Ishikawa (cell line): Measurements from ENCODE around the gene SYNDIG1.

ENCODE experiments used
- CEBPB ChIP-seq: IDR thresholded peaks from 2 replicates; pipeline ENCODE4 v1.6.1; 2012
- CREB1 ChIP-seq: IDR thresholded peaks from 2 replicates; pipeline ENCODE4 v1.6.1; 2012; ENCODE audit warnings: low read depth
- EGR1 ChIP-seq: IDR thresholded peaks from 2 replicates; pipeline ENCODE4 v1.6.1; 2012
- EP300 ChIP-seq: IDR thresholded peaks from 2 replicates; pipeline ENCODE4 v1.6.1; 2012; ENCODE audit warnings: borderline replicate concordance
- FOXM1 ChIP-seq: IDR thresholded peaks from 2 replicates; pipeline ENCODE4 v1.6.1; 2012; ENCODE audit warnings: low read depth, borderline replicate concordance
- NFIC ChIP-seq: IDR thresholded peaks from 2 replicates; pipeline ENCODE4 v1.6.1; 2012
- RAD21 ChIP-seq: IDR thresholded peaks from 2 replicates; pipeline ENCODE4 v1.6.1; 2012; ENCODE audit warnings: low read depth
- TAF1 ChIP-seq: IDR thresholded peaks from 2 replicates; pipeline ENCODE4 v1.6.1; 2012; ENCODE audit warnings: low read depth, mild to moderate bottlenecking
- TCF12 ChIP-seq: IDR thresholded peaks from 2 replicates; pipeline ENCODE4 v1.6.1; 2012; ENCODE audit warnings: low read depth
- TEAD4 ChIP-seq: IDR thresholded peaks from 2 replicates; pipeline ENCODE4 v1.6.1; 2012
- YY1 ChIP-seq: IDR thresholded peaks from 2 replicates; pipeline ENCODE4 v1.6.1; 2012; ENCODE audit warnings: low read depth
- ZBTB7A ChIP-seq: IDR thresholded peaks from 2 replicates; pipeline ENCODE4 v1.6.1; 2012; ENCODE audit warnings: low read depth
- TF ChIP-seq, protein P1 (sequence below): IDR thresholded peaks from 2 replicates; pipeline ENCODE4 v1.6.1; 2012; ENCODE audit warnings: low read depth, mild to moderate bottlenecking
- TF ChIP-seq, protein P2 (sequence below): IDR thresholded peaks from 2 replicates; pipeline ENCODE4 v1.6.1; 2012
- TF ChIP-seq, protein P3 (sequence below): IDR thresholded peaks from 2 replicates; pipeline ENCODE4 v1.6.1; 2012

SYNDIG1 gene

DNA sequence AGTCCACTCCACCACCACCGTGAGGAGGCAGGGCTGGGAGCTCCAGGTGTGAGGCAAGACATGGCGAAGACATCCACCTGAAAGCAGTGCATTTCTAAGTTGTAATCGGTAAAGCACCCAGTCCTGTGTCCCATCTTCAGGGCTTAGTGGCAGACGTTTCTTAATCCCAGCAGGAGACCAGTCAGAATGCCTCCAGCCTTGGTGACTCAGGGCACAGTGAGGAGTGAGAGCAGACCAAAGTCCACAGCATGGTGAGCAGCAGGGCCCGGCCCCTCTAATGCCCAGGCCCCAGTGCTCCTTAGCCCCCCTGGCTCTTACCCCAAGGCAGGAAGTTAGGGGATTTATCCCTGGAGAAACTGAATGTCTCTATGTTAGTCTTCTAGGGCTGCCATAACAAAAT lies 183.9 kb downstream of the SYNDIG1 start:
- TF ChIP-seq TAF1 (no peak), CREB1 (no peak), TEAD4 (no peak), TCF12 (no peak), YY1 (no peak), ZBTB7A (no peak), EP300 (no peak), NFIC (no peak), RAD21 (no peak), EGR1 (no peak)
- TF ChIP-seq, protein P1, sequence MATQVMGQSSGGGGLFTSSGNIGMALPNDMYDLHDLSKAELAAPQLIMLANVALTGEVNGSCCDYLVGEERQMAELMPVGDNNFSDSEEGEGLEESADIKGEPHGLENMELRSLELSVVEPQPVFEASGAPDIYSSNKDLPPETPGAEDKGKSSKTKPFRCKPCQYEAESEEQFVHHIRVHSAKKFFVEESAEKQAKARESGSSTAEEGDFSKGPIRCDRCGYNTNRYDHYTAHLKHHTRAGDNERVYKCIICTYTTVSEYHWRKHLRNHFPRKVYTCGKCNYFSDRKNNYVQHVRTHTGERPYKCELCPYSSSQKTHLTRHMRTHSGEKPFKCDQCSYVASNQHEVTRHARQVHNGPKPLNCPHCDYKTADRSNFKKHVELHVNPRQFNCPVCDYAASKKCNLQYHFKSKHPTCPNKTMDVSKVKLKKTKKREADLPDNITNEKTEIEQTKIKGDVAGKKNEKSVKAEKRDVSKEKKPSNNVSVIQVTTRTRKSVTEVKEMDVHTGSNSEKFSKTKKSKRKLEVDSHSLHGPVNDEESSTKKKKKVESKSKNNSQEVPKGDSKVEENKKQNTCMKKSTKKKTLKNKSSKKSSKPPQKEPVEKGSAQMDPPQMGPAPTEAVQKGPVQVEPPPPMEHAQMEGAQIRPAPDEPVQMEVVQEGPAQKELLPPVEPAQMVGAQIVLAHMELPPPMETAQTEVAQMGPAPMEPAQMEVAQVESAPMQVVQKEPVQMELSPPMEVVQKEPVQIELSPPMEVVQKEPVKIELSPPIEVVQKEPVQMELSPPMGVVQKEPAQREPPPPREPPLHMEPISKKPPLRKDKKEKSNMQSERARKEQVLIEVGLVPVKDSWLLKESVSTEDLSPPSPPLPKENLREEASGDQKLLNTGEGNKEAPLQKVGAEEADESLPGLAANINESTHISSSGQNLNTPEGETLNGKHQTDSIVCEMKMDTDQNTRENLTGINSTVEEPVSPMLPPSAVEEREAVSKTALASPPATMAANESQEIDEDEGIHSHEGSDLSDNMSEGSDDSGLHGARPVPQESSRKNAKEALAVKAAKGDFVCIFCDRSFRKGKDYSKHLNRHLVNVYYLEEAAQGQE: no peak
- TF ChIP-seq, protein P2, sequence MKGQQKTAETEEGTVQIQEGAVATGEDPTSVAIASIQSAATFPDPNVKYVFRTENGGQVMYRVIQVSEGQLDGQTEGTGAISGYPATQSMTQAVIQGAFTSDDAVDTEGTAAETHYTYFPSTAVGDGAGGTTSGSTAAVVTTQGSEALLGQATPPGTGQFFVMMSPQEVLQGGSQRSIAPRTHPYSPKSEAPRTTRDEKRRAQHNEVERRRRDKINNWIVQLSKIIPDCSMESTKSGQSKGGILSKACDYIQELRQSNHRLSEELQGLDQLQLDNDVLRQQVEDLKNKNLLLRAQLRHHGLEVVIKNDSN: no peak
- TF ChIP-seq, protein P3, sequence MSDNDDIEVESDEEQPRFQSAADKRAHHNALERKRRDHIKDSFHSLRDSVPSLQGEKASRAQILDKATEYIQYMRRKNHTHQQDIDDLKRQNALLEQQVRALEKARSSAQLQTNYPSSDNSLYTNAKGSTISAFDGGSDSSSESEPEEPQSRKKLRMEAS: no peak

DNA sequence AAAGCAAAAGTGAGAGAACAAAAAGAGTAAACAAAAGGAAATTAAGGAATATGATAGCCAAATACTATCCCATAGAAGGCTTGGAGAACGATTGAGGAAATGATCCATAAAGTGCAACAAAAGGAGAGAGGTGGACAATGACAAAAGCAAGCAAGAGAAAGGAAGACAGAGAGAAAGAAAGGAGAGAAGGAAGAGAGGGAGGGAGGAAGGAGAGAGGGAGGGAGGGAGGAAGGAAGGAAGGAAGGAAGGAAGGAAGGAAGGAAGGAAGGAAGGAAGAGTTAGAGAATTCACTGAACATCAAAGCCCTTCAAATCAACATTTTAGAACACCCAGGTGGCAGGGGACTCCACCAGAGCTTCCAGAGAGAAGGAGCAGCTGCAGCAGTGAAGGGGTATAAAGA lies 185.0 kb downstream of the SYNDIG1 start:
- no peak for TF ChIP-seq TCF12
- no peak for TF ChIP-seq EP300
- no peak for TF ChIP-seq TEAD4
- TF ChIP-seq ZBTB7A: no peak
- TF ChIP-seq EGR1: no peak
- TF ChIP-seq, protein P1: no peak
- TF ChIP-seq FOXM1: no peak
- no peak for TF ChIP-seq CREB1
- TF ChIP-seq, protein P2: no peak
- no peak for TF ChIP-seq RAD21

DNA sequence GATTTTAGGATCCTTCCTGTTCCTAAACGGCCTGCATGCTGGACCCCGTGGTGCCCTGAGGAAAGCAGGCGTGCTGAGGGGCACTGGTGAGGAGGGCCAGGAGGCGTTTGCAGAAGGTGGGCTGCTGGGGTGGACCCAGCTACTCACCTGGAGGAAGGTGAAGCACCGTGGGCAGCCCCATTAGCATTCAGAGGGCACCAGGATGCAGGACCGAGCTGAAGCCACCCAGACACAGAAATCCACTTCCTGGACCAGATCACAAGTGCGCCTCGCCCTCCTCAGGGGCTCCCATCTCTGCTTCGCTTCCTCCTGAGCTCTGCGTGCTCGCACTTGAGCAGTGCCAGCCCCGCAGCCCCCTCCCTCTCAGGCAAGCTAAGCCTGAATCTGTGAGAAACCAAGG lies 187.0 kb downstream of the SYNDIG1 start:
- TF ChIP-seq CEBPB (no peak), EP300 (no peak), CREB1 (no peak), ZBTB7A (no peak), TAF1 (no peak), FOXM1 (no peak), RAD21 (no peak), NFIC (no peak), YY1 (no peak), TEAD4 (no peak), TCF12 (no peak)
- TF ChIP-seq, protein P2: no peak
- TF ChIP-seq, protein P1: no peak
- TF ChIP-seq, protein P3: no peak

DNA sequence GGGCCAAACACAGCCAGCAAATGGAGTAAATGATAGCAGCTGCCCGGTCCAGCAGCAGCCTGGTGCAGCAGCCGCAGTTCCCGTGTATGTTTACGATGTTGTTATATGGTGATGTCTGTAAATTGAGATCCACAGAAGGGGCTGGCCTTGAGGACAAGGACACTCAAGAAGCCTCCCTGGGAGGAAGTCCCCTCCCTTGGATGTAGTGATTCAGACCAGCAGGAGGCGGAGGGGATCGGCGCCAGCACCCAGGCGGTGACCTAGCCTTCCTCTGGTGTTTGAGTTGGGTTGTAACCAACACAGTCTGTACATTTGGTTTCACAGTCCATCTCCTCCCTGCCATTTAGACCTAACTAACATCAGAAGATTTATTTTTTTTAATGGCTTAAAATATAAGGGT lies 187.8 kb downstream of the SYNDIG1 start:
- TF ChIP-seq FOXM1: no peak
- no peak for TF ChIP-seq EP300
- TF ChIP-seq TCF12: no peak
- TF ChIP-seq, protein P1: no peak
- no peak for TF ChIP-seq NFIC
- no peak for TF ChIP-seq CREB1
- TF ChIP-seq EGR1: no peak
- TF ChIP-seq TAF1: no peak
